ENCODE results near the gene NEK11. TPM values are rescaled to one million over a fixed set of nuclear protein-coding genes. Genes with fewer than 3 reads are reported as not detected.

Gene NEK11
- total RNA-seq, 4 donors from 2014 or later = 4.7 to 11.2 (median 7.0) TPM

- TF ChIP-seq CTCF (IDR thresholded peaks at IDR 0.05; ENCODE audit: low read depth) = no peak
Observed at GRCh38 chr3:131091768-131092167, 65.1 kb downstream of the NEK11 start.

GRCh38 chr3:131107637-131108433, 81.2 kb downstream of the NEK11 start:
- TF ChIP-seq CTCF (IDR thresholded peaks at IDR 0.05; ENCODE audit: low read depth) = no peak

- no peak for TF ChIP-seq CTCF (IDR thresholded peaks at IDR 0.05; ENCODE audit: low read depth)
Observed at GRCh38 chr3:131109156-131109555, 82.5 kb downstream of the NEK11 start.

GRCh38 chr3:131110087-131110486, 83.4 kb downstream of the NEK11 start:
- no peak for TF ChIP-seq CTCF (IDR thresholded peaks at IDR 0.05; ENCODE audit: low read depth)

- no peak for TF ChIP-seq CTCF (IDR thresholded peaks at IDR 0.05; ENCODE audit: low read depth)
Observed at GRCh38 chr3:131114256-131114655, 87.6 kb downstream of the NEK11 start.

GRCh38 chr3:131125684-131126083, 99.0 kb downstream of the NEK11 start:
- no peak for TF ChIP-seq CTCF (IDR thresholded peaks at IDR 0.05; ENCODE audit: low read depth)

- TF ChIP-seq CTCF (IDR thresholded peaks at IDR 0.05; ENCODE audit: low read depth) = no peak
Observed at GRCh38 chr3:131140891-131141290, 114.2 kb downstream of the NEK11 start.

Data from subcutaneous adipose tissue (tissue), 4 donors.